ENCODE results near the gene IFITM5.

Gene IFITM5

DNA sequence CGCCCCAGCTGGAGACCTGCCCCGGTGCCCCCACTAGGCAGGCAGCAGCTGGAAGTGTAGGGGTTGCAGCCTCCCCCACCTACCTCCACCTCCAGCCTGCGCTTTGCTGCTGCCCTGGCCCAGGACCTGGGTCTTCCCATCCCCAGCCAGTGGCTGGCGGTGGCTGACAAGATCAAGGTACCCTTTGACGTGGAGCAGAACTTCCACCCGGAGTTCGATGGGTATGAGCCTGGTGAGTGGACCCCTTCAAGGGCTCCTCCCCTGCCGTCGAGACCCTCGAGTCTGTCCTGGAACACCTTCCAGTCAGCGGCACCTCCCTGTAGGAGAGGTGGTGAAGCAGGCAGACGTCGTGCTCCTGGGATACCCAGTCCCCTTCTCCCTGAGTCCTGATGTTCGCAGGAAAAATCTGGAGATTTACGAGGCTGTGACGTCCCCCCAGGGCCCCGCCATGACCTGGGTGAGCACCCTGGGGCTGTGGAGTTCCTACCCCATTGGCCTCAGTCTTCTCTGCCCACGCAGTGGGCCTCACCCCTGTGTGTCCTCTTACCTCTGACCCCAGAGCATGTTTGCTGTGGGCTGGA is 6.0 kb downstream of the IFITM5 start:
- TF ChIP-seq ZNF8 (CRISPR knock-in tag; IDR thresholded peaks at IDR 0.05), result no peak
- TF ChIP-seq ARNTL (CRISPR knock-in tag; IDR thresholded peaks at IDR 0.05; ENCODE audit: borderline replicate concordance, low read depth), result no peak
- no peak for TF ChIP-seq PPARA (CRISPR knock-in tag; IDR thresholded peaks at IDR 0.05; ENCODE audit: borderline replicate concordance)
- TF ChIP-seq TOX (CRISPR knock-in tag; IDR thresholded peaks at IDR 0.05; ENCODE audit: borderline replicate concordance), result no peak
- TF ChIP-seq RARB (CRISPR knock-in tag; IDR thresholded peaks at IDR 0.05), result no peak
- TF ChIP-seq ZFP3 (CRISPR knock-in tag; IDR thresholded peaks at IDR 0.05), result no peak

DNA sequence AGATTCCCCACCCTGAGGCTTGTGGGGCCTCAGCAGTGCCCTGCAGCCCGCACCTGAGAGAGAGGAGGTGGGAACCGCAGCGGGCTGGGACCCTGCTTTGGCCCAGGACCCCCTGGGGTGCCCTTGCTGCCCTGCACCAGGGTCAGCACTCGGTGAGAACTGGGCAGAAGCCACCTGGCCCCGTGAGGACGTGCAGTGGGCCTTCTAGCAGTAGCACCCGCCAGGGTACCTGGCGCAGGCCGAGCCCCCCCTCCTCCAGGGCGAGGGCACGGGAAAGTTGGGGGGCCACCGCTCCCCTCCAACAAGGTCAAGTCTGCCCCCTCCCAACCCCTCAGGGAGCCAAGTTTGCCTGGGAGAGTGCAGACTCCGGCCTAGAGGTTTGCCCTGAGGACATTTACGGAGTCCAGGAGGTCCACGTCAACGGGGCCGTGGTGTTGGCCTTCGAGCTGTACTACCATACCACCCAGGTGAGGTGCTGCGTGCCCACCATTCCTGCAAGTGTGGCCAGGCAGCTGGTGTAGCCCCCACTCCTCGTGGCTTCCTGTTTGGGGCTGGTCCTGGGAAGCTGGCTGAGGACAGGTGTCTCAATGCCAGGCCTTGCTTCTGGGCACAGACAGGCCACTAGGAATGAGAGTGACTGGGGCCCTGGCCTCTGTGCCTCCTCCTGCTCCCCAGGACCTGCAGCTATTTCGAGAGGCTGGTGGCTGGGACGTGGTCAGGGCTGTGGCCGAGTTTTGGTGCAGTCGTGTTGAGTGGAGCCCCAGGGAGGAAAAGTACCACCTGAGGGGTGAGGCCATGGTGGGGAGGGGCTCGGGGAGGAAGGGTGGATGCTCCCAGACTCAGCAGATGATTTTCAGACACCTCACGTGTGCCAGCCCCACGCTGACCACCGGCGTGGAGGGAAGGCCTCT is 6.9 kb downstream of the IFITM5 start:
- TF ChIP-seq TOX (CRISPR knock-in tag; IDR thresholded peaks at IDR 0.05; ENCODE audit: borderline replicate concordance) (no peak), CSDC2 (CRISPR knock-in tag; IDR thresholded peaks at IDR 0.05) (no peak), RARB (CRISPR knock-in tag; IDR thresholded peaks at IDR 0.05) (no peak), SNAI2 (CRISPR knock-in tag; IDR thresholded peaks at IDR 0.05) (no peak), ZNF565 (CRISPR knock-in tag; conservative IDR thresholded peaks at IDR 0.05; ENCODE audit: low read depth) (no peak)
- no peak for ATAC-seq

More for the DNA sequence above, 6.0 kb downstream of the IFITM5 start:
- no peak for ATAC-seq

DNA sequence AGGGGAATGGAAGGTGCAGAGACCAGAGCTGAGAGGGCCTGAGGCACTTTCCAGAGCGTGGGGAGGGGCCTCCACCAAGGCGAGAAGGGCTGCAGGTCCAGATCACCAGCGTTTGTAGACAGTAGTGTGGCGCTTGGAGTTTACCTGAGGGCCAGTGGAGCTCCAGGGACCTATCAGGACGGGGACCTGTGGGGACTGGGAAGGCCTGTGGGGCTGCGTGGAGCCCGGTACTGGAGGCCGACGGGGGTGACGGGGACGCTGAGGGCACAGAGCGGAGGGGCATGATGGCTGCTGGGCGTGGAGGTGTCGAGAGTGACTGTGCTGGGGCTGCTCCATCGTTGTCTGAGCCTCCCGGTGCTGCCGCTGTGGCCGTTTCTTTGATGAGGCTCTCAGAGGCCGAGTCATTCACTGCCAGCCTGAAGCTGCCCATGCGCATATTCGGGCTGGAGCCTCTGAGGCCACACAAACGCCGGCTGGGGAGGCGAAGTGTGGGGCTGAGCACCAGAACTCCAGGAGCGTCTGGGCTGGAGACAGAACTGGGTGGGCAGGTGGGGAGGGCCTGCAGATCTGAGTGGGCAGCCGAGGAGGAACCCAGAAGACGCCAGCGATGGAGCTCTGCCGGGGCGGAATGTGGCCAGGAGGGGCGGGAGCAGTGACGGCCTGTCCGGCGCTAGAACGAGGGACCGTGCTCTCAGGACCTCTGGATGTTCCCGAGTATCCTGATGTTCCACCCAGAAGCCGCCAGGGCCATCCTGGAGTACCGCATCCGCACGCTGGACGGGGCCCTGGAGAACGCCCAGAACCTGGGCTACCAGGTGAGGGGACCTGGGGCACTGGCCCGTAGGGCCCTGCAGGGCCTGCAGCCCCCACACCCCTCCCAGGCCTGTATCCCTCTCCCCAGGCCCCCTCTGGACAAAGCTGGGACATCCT is 7.8 kb downstream of the IFITM5 start:
- TF ChIP-seq TOX (CRISPR knock-in tag; IDR thresholded peaks at IDR 0.05; ENCODE audit: borderline replicate concordance) (no peak), SNAI2 (CRISPR knock-in tag; IDR thresholded peaks at IDR 0.05) (no peak), ISL1 (CRISPR knock-in tag; IDR thresholded peaks at IDR 0.05) (no peak), PPARA (CRISPR knock-in tag; IDR thresholded peaks at IDR 0.05; ENCODE audit: borderline replicate concordance) (no peak), CSDC2 (CRISPR knock-in tag; IDR thresholded peaks at IDR 0.05) (no peak), RARB (CRISPR knock-in tag; IDR thresholded peaks at IDR 0.05) (no peak), ZFP30 (CRISPR knock-in tag; IDR thresholded peaks at IDR 0.05) (no peak), ZNF8 (CRISPR knock-in tag; IDR thresholded peaks at IDR 0.05) (no peak), ARNTL (CRISPR knock-in tag; IDR thresholded peaks at IDR 0.05; ENCODE audit: borderline replicate concordance, low read depth) (no peak), TCF4 (CRISPR knock-in tag; IDR thresholded peaks at IDR 0.05; ENCODE audit: borderline replicate concordance) (no peak), GLIS3 (CRISPR knock-in tag; IDR thresholded peaks at IDR 0.05) (no peak)
- TF ChIP-seq, protein P1, sequence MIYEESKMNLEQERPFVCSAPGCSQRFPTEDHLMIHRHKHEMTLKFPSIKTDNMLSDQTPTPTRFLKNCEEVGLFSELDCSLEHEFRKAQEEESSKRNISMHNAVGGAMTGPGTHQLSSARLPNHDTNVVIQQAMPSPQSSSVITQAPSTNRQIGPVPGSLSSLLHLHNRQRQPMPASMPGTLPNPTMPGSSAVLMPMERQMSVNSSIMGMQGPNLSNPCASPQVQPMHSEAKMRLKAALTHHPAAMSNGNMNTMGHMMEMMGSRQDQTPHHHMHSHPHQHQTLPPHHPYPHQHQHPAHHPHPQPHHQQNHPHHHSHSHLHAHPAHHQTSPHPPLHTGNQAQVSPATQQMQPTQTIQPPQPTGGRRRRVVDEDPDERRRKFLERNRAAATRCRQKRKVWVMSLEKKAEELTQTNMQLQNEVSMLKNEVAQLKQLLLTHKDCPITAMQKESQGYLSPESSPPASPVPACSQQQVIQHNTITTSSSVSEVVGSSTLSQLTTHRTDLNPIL (CRISPR knock-in tag; IDR thresholded peaks at IDR 0.05; ENCODE audit: low read depth), result no peak
- TF ChIP-seq, protein P2, sequence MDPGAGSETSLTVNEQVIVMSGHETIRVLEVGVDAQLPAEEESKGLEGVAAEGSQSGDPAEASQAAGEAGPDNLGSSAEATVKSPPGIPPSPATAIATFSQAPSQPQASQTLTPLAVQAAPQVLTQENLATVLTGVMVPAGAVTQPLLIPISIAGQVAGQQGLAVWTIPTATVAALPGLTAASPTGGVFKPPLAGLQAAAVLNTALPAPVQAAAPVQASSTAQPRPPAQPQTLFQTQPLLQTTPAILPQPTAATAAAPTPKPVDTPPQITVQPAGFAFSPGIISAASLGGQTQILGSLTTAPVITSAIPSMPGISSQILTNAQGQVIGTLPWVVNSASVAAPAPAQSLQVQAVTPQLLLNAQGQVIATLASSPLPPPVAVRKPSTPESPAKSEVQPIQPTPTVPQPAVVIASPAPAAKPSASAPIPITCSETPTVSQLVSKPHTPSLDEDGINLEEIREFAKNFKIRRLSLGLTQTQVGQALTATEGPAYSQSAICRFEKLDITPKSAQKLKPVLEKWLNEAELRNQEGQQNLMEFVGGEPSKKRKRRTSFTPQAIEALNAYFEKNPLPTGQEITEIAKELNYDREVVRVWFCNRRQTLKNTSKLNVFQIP (CRISPR knock-in tag; IDR thresholded peaks at IDR 0.05; ENCODE audit: borderline replicate concordance, low read depth), result no peak
- TF ChIP-seq, protein P3, sequence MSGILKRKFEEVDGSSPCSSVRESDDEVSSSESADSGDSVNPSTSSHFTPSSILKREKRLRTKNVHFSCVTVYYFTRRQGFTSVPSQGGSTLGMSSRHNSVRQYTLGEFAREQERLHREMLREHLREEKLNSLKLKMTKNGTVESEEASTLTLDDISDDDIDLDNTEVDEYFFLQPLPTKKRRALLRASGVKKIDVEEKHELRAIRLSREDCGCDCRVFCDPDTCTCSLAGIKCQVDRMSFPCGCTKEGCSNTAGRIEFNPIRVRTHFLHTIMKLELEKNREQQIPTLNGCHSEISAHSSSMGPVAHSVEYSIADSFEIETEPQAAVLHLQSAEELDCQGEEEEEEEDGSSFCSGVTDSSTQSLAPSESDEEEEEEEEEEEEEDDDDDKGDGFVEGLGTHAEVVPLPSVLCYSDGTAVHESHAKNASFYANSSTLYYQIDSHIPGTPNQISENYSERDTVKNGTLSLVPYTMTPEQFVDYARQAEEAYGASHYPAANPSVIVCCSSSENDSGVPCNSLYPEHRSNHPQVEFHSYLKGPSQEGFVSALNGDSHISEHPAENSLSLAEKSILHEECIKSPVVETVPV (CRISPR knock-in tag; IDR thresholded peaks at IDR 0.05), result no peak
- ATAC-seq, result no peak

DNA sequence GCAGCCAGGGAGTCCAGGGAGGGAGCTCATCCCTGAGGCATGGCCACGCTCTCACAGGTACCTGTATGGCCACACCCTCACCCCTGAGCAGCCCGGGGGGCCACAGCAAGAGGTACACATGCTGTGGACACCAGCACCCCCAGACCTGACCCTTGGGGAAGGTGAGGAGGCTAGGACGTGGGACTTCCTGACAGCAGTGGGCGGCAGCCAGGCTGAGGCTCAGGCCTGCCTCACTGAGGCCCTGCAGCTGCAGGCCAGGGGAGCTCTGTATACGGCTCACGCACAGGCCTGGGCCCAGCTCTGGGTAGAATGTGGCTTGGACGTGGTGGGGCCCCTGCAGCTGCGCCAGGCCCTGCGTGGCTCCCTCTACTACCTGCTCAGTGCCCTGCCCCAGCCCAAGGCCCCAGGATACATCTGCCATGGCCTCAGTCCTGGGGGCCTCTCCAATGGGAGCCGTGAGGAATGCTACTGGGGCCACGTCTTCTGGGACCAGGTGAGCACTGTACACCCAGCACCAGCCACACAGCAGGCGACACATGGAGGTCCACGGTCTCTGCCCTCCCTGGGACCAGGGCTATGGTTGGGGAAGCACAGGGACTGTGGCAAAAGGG is 8.6 kb downstream of the IFITM5 start:
- ATAC-seq, result no peak
- TF ChIP-seq TCF4 (CRISPR knock-in tag; IDR thresholded peaks at IDR 0.05; ENCODE audit: borderline replicate concordance) (no peak), GLIS3 (CRISPR knock-in tag; IDR thresholded peaks at IDR 0.05) (no peak), TOX (CRISPR knock-in tag; IDR thresholded peaks at IDR 0.05; ENCODE audit: borderline replicate concordance) (no peak), ESRRG (CRISPR knock-in tag; IDR thresholded peaks at IDR 0.05) (no peak), RARB (CRISPR knock-in tag; IDR thresholded peaks at IDR 0.05) (no peak), ZC3H10 (CRISPR knock-in tag; IDR thresholded peaks at IDR 0.05) (no peak)
- TF ChIP-seq, protein P3 (CRISPR knock-in tag; IDR thresholded peaks at IDR 0.05), result no peak
- TF ChIP-seq, protein P2 (CRISPR knock-in tag; IDR thresholded peaks at IDR 0.05; ENCODE audit: borderline replicate concordance, low read depth), result no peak
